Activated CD8-positive, alpha-beta memory T cell treated with anti-CD3 and anti-CD28 coated beads for 36 hours (primary cell): ENCODE data around the gene CCER1. TPM values are rescaled to one million over a fixed set of nuclear protein-coding genes. Genes with fewer than 3 reads are reported as not detected.

Experiments used
- CTCF ChIA-PET: fragments of 350-600 bp; sonication (Branson Sonifier 250); formaldehyde crosslinking; loops from one replicate; lab custom pipeline; 2021; ENCODE audit warnings: antibody characterized with exemption; lab: Charles Lee
- POLR2A ChIA-PET: fragments of 350-600 bp; sonication (Branson Sonifier 250); formaldehyde crosslinking; loops from one replicate; lab custom pipeline; 2021; ENCODE audit warnings: antibody characterized with exemption; lab: Charles Lee
- total RNA-seq, 2 experiments: library from RNA; stranded (reverse); gene quantifications; one replicate each; pipeline ENCODE4 v1.2.3, GENCODE V29; 2021

CCER1 gene
- total RNA-seq, 2 experiments from 2014 or later = not detected

GRCh38 chr12:90936230-90937005 is 18.6 kb downstream of the CCER1 start:
- ChIA-PET POLR2A (no interaction called here), CTCF (no interaction called here)

DNA sequence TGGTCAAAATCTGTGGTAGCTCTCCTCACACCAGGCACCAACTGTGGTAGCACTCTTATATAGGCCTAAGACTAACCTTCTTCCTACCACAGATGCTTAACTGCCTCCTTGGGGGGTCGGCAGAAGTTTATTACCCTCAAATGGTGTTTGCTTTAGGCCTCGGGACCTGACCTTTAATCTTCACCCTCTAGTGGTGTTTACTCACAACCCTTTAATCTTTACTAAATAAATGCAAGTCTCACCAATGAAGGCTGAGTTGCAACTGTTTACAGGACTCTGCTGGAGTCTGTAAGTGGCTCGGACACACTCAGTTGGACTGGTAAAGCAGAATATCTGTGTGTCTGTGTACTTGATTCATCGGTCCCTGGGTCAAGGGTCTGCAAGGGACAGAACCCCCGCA is 29.4 kb downstream of the CCER1 start:
- ChIA-PET CTCF (no interaction called here), POLR2A (no interaction called here)

GRCh38 chr12:90924406-90924805 is 30.6 kb downstream of the CCER1 start:
- ChIA-PET CTCF (no interaction called here), POLR2A (no interaction called here)

- ChIA-PET POLR2A (no interaction called here), CTCF (no interaction called here)
Measured at GRCh38 chr12:90922145-90922627, 32.8 kb downstream of the CCER1 start.

GRCh38 chr12:90921536-90921935 is 33.4 kb downstream of the CCER1 start:
- ChIA-PET POLR2A (no interaction called here), CTCF (no interaction called here)

GRCh38 chr12:90920222-90920621 is 34.8 kb downstream of the CCER1 start:
- ChIA-PET CTCF (no interaction called here), POLR2A (no interaction called here)

DNA sequence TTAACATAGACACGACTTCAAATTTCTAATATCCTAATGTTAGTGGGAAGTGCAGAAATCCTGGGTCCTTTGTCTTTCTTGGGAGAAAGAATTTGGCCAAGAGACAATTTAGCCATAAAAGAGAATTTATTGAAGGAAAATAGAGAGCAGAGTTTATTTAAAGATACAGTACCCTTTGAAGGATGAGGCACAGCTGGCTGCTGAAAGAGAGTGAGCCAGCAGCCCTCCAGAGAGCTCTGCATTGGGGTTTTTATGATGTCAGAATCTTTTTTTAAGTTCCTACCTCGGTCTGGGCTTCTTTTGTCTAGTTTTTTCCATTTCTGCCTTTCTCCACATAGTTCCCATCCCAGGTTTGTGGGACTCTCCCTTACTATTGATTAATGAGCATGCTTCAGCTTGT is 37.5 kb downstream of the CCER1 start:
- POLR2A ChIA-PET = no interaction called here

GRCh38 chr12:90916516-90916915 is 38.5 kb downstream of the CCER1 start:
- ChIA-PET POLR2A (no interaction called here), CTCF (no interaction called here)

More for the DNA sequence above, 37.5 kb downstream of the CCER1 start:
- CTCF ChIA-PET = no interaction called here

DNA sequence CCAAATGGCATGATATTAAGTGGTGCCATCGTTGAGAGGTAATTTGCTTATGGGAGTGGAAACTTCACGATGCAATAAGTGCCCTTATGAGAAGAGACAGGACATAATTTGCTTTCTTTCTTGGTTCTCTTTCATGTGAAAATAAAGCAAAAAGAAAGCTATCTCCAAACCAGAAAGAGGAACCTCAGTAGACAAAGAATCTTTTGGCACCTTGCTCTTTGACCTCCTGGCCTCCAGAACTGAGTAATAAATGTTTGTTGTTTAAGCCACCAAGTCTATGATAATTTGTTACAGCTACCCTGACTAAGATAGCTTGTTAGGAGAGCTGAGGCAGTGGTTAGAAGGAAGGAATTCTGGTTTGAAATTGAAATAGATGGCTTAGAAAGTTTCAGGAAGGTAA is 39.6 kb downstream of the CCER1 start:
- POLR2A ChIA-PET = no interaction called here

DNA sequence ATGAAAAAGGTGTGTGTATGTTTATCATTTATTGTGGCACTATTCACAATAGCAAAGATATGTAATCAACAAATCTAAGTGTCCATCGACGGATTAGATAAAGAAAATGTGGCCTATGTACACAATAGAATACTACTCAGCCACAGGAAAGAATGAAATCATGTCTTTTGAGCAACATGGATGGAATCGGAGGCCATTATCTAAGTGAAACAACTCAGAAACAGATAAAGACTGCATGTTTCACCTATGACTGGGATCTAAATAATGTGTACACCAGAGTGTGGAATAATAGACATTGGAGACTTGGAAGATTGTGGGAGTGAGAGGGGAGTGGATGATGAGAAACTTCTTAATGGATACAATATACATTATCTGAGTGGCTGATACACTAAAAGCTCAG is 44.0 kb downstream of the CCER1 start:
- ChIA-PET CTCF (no interaction called here), POLR2A (no interaction called here)

More for the DNA sequence above, 39.6 kb downstream of the CCER1 start:
- CTCF ChIA-PET = no interaction called here

GRCh38 chr12:90909069-90909770 is 45.8 kb downstream of the CCER1 start:
- ChIA-PET POLR2A (no interaction called here), CTCF (interaction anchor here (1.0 kb wide), 1 partner anchor 10 kb away, joined by 4 read pairs; no protein-coding TSS in a partner anchor)

DNA sequence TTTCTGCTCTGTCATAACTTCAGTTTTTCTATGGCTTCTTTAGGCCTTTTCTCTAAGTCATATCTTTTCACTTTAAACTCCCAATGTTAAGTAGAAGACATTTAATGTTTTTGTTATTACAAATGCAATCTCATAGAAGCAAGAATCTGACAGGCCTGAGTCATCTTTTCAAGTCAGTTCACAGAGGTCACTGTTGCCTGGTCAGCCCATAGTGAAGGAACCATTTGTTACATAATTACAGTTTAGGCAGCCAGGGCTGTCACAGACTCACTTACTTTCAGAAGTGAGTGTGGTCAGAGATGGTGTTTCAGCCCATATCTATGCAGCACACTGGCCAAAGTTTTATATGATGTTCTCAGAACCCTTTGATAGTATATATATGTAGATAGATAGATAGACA is 46.5 kb downstream of the CCER1 start:
- CTCF ChIA-PET = no interaction called here
- POLR2A ChIA-PET = no interaction called here

- CTCF ChIA-PET = no interaction called here
- POLR2A ChIA-PET = no interaction called here
Measured at GRCh38 chr12:90905691-90906370, 49.1 kb downstream of the CCER1 start.

DNA sequence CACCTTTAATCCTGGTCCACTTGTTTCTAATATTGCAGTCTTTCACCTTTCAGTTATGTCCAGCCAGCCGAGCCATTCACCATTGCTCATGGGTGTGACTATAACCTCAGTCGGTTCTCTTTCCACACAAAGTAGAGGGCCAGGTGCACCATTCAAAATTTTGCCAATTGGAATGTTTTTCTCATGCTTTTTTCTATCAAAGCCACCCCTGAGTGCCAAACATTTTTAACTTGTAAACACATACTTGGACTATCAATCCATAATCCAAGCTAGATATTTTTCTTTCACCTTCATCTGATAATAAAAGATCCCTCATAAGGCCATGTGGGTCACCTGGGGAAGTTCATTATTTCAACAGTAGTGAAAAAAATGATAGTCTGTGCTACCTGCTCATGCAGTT is 52.4 kb downstream of the CCER1 start:
- CTCF ChIA-PET = no interaction called here
- POLR2A ChIA-PET = no interaction called here

Other genes starting within 250 kb of the CCER1 start
- not detected for gene EPYC, start 49.8 kb upstream of the CCER1 start, total RNA-seq
- not detected for gene KERA, start 102.8 kb upstream of the CCER1 start, total RNA-seq
- not detected for gene LUM, start 156.3 kb upstream of the CCER1 start, total RNA-seq
- gene DCN, start 227.6 kb upstream of the CCER1 start, total RNA-seq = not detected